ENCODE results near the gene TNFAIP2. TPM values are rescaled to one million over a fixed set of nuclear protein-coding genes. Genes with fewer than 3 reads are reported as not detected.

Gene TNFAIP2
- total RNA-seq, 4 donors from 2014 or later, result 10.5 to 94.9 (median 31.1) TPM

DNA sequence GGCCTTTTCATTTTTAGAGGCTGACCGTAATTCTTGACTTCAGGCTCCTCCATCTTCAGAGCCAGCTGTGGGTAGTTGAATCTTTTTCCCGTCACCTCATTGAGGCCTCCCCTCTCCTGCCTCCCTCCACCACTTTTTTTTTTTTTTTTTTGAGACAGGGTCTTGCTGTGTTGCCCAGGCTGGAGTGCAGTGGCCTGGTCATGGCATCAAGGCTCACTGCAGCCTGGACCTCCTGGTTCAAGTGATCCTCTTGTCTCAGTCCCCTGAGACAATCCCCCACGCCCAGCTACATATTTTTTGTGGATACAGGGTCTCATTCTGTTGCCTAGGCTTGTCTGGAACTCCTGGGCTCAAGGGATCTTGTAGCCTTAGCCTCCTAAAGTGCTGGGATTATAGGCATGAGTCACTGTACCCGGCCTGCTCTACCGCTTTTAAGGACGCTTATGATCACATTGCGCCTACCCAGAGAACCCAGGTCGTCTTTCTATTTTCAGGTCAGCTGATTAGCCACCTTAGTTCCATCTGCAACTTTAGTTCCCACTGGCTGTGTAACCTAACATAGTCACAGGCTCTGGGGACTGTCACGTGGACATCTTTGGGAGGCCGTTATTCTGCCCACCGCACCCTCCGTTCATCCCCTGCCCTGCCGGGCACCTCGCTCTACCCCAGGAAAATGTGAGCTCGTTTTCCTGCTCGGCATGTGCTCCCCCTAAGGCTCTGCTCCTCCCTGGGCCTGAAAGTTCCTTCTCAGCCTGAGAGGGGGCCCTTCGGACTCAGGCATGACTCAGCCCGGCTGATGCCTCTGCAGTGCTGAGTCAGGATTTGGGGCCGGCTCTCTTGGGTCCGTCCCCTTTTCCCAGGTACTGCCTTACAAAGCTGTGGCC, 13.4 kb downstream of the TNFAIP2 start:
- peaks cover 0 to 23% (median 0%) of the 10 kb centered on the region in 3 donors for H3K36me3 ChIP-seq
- H3K27me3 ChIP-seq, result peaks cover 0 to 7% of the 10 kb centered on the region in 2 donors
- H3K4me1 ChIP-seq, result peaks cover 0 to 15% (median 0%) of the 10 kb centered on the region in 4 donors
- no peak overlapping the region for H3K4me3 ChIP-seq
- DNase-seq, result no peak
- no peaks in the 10 kb centered on the region for H3K9me3 ChIP-seq
- TF ChIP-seq, protein P1, sequence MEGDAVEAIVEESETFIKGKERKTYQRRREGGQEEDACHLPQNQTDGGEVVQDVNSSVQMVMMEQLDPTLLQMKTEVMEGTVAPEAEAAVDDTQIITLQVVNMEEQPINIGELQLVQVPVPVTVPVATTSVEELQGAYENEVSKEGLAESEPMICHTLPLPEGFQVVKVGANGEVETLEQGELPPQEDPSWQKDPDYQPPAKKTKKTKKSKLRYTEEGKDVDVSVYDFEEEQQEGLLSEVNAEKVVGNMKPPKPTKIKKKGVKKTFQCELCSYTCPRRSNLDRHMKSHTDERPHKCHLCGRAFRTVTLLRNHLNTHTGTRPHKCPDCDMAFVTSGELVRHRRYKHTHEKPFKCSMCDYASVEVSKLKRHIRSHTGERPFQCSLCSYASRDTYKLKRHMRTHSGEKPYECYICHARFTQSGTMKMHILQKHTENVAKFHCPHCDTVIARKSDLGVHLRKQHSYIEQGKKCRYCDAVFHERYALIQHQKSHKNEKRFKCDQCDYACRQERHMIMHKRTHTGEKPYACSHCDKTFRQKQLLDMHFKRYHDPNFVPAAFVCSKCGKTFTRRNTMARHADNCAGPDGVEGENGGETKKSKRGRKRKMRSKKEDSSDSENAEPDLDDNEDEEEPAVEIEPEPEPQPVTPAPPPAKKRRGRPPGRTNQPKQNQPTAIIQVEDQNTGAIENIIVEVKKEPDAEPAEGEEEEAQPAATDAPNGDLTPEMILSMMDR (IDR thresholded peaks at IDR 0.05), result no peak
- no peak for TF ChIP-seq POLR2A (IDR thresholded peaks at IDR 0.05)
- H3K27ac ChIP-seq, result peak overlapping the region in 1 of 4 donors; percentile 10

DNA sequence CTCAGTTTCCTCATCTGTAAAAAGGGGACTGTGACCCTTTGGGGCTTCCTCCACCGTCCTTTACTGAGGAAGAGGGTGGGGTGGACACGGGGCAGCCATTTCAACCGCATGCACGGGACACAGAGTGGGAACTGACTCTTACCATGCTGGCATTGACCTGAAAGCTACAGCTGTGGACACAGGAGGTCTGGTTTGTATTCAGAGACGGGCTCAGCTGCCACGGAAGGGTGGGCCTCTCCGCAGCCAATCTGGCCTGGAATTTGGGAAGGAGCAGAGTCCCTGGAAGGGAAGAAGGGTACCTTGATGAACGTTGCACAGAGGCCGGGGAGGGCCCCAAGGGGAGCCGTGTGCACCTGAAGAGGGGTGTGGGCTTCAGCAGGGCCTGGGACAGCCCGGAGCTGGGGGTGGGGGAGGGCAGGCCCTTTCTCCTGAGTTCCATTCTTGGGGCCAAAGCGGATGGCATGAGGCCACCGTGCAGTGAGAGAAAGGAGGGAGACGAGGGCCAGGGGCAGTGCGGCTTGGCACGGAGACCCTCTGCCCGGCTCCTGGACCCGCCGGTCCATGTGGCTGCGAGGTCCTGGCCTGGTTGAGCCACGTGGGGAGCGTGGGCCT, 14.5 kb downstream of the TNFAIP2 start:
- Histone ChIP-seq H3K4me3 (no peak overlapping the region), H3K27me3 (peaks cover 0 to 7% of the 10 kb centered on the region in 2 donors), H3K9me3 (no peaks in the 10 kb centered on the region), H3K36me3 (peaks cover 0 to 20% (median 0%) of the 10 kb centered on the region in 3 donors), H3K27ac (peak overlapping the region in 1 of 4 donors; percentile 17), H3K4me1 (peaks cover 0 to 15% (median 0%) of the 10 kb centered on the region in 4 donors)
- no peak for TF ChIP-seq POLR2A (IDR thresholded peaks at IDR 0.05)
- TF ChIP-seq, protein P1 (IDR thresholded peaks at IDR 0.05), result no peak
- no peak for DNase-seq

DNA sequence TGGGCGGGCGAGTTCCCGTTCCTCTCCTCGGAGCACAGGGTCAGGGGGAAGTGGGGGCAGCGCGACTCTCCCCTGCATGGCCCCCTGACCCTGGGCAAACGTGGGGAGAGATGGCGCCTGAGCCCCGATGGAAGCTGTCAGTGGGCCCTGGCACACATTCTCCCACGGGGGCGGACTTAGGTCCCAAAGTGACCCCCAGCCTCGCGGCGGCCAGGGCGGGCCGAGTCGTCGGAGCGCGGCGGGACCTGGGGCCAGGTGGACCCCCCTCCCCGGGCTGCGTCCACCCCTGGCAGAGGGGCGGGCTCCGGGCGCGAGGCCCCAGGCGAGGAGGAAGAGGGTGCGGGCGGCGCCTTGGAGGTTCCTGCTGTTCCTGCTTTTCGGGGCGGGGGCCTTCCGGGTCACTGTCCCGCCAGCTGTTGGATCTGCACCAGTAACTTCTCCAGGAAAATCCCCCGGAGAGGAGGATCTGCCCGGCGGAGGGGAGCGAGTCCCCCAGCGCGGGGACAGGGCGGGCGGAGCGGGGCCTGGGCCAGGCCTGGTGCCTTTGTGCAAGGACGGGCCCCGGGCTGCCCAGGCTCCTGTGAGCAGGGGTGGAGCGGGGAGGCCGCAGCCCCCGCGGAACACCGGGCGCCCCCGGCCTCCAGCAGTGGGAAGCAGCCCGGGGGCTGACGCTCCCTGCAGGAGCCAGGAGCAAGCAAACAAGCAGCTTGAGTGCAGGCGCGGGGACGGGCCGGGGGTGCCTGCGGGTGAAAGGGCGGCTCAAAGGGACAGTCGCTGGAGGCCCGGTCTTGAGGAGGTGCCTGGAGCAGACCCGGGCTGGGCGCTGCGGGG, 15.3 kb downstream of the TNFAIP2 start:
- H3K4me3 ChIP-seq, result no peak overlapping the region

DNA sequence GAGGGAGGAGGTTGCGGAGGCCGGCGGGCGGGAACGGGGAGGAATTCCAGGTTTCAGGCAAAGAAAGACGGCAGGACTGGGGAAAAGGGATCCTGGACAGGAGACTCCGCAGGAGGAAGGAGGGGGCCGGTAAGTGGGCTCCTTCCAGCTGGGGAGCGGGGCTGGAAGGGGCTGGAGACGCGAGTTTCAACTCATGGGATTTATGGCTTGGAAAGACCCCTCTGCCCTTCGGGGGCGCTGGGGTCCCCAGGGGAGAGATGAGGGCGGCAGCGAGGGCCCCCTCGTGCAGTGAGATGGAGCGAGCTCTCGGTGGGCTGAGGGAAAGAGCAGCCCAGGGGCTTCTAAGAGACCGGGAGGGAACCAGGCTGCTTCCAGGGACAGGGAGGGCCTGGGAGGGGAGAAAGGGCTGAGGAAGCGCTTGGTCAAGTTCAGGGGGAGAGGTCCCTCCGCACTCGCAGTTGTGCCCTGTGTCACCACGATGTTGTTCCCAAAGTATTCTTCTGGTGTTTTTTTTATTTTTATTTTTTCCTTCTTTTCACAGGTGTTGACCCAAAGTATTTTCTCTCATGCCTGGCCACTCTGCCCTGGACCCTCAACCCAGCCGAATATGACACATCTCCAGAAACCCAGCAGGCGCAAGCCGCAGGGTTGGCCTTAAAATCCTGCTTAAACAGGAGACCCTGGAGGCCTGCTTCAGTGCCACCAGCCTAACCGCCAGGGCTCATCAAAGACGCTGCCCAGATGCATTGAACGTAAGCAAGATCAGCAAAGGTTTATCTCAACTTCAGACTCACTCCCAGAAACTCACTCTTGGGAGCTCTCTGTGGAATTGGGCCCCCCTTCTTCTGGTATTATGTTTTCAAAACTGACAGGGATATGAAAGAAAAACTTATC, 16.1 kb downstream of the TNFAIP2 start:
- H3K9me3 ChIP-seq, result no peaks in the 10 kb centered on the region
- H3K4me3 ChIP-seq, result no peak overlapping the region
- H3K27me3 ChIP-seq, result peaks cover 0 to 7% of the 10 kb centered on the region in 2 donors
- DNase-seq, result no peak
- no peak overlapping the region for H3K27ac ChIP-seq
- peaks cover 0 to 15% (median 0%) of the 10 kb centered on the region in 4 donors for H3K4me1 ChIP-seq
- TF ChIP-seq POLR2A (IDR thresholded peaks at IDR 0.05), result no peak
- TF ChIP-seq, protein P1 (IDR thresholded peaks at IDR 0.05), result no peak
- H3K36me3 ChIP-seq, result peaks cover 0 to 7% (median 0%) of the 10 kb centered on the region in 3 donors

More for the DNA sequence above, 15.3 kb downstream of the TNFAIP2 start:
- Histone ChIP-seq H3K36me3 (peaks cover 0 to 13% (median 0%) of the 10 kb centered on the region in 3 donors), H3K9me3 (no peaks in the 10 kb centered on the region), H3K27ac (peak overlapping the region in 1 of 4 donors; percentile 17), H3K4me1 (peaks cover 0 to 15% (median 0%) of the 10 kb centered on the region in 4 donors), H3K27me3 (peaks cover 0 to 7% of the 10 kb centered on the region in 2 donors)
- DNase-seq, result peak in 1 of 3 donors; percentile 47
- no peak for TF ChIP-seq POLR2A (IDR thresholded peaks at IDR 0.05)
- TF ChIP-seq, protein P1 (IDR thresholded peaks at IDR 0.05), result no peak
